ENCODE results near the gene TMEM203.

DNA sequence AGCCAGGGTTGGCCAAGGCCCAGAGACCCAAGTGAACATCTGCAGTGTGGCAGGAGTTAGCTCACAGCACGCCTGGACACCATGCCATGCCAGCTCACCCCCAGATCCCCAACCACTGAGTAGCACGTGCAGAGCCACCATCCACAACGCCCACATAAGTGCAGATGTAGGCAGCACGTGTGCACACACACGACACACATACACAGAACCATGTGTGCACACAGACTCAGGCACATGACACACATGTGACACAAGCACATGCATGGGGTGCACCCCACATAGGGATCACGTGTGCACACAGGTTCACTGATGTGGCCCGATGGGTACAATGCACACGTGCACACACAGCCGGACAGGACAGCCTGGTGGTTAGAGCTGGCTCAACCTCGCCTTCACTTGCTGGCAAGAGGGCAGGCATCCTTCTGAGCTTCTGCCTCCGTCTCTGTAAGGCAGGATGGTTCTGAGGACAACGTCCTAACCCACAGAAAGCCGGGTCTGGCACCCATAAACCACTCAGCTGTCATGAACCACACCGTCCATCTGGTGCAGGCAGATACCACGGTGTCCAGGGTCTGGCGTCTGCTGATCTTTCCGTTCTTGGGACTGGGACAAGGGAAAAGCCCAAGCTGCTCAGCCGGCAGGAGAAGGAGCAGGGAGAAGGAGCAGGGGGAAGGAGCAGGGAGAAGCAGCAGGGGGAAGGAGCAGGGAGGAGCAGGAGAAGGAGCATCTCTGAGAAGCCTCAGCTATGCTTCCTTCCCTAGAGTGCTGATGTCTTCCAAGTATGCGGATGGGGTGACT, 47.6 kb downstream of the TMEM203 start:
- TF ChIP-seq, protein P1, sequence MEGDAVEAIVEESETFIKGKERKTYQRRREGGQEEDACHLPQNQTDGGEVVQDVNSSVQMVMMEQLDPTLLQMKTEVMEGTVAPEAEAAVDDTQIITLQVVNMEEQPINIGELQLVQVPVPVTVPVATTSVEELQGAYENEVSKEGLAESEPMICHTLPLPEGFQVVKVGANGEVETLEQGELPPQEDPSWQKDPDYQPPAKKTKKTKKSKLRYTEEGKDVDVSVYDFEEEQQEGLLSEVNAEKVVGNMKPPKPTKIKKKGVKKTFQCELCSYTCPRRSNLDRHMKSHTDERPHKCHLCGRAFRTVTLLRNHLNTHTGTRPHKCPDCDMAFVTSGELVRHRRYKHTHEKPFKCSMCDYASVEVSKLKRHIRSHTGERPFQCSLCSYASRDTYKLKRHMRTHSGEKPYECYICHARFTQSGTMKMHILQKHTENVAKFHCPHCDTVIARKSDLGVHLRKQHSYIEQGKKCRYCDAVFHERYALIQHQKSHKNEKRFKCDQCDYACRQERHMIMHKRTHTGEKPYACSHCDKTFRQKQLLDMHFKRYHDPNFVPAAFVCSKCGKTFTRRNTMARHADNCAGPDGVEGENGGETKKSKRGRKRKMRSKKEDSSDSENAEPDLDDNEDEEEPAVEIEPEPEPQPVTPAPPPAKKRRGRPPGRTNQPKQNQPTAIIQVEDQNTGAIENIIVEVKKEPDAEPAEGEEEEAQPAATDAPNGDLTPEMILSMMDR (IDR thresholded peaks at IDR 0.05), result no peak
- TF ChIP-seq ZFX (IDR thresholded peaks at IDR 0.05; ENCODE audit: borderline replicate concordance), result no peak

Data from 22Rv1 (cell line).